Nephron (organoid): ENCODE results near the gene FCAMR.

ENCODE experiments used
- H3K27ac Mint-ChIP-seq, 3 experiments: 2 replicates each; pipeline ENCODE4 v1.8.0; 2020; ENCODE audit warnings: mixed read lengths in 3 of 3, mild to moderate bottlenecking in 2 of 3, moderate library complexity in 1 of 3
- H3K27me3 Mint-ChIP-seq: 2 replicates; pipeline ENCODE4 v1.8.0; 2021; ENCODE audit warnings: low read depth, mild to moderate bottlenecking, moderate library complexity, mixed read lengths
- H3K36me3 Mint-ChIP-seq: 2 replicates; pipeline ENCODE4 v1.8.0; 2020; ENCODE audit warnings: low read depth, mixed read lengths
- H3K4me1 Mint-ChIP-seq: 2 replicates; pipeline ENCODE4 v1.8.0; 2020; ENCODE audit warnings: mixed read lengths
- H3K4me3 Mint-ChIP-seq, 3 experiments: 2 replicates each; pipeline ENCODE4 v1.8.0; 2020; ENCODE audit warnings: mild to moderate bottlenecking in 3 of 3, mixed read lengths in 3 of 3, moderate library complexity in 2 of 3
- H3K9me3 Mint-ChIP-seq: 2 replicates; pipeline ENCODE4 v1.8.0; 2020; ENCODE audit warnings: mixed read lengths
- CTCF ChIP-seq, 3 experiments: fragments of 200-600 bp; sonication (generic); IDR thresholded peaks; one replicate each; pipeline ENCODE4 v1.5.0; 2021; ENCODE audit warnings: antibody characterized with exemption in 3 of 3; ENCODE audit not compliant: unreplicated experiment in 3 of 3

The FCAMR gene

DNA sequence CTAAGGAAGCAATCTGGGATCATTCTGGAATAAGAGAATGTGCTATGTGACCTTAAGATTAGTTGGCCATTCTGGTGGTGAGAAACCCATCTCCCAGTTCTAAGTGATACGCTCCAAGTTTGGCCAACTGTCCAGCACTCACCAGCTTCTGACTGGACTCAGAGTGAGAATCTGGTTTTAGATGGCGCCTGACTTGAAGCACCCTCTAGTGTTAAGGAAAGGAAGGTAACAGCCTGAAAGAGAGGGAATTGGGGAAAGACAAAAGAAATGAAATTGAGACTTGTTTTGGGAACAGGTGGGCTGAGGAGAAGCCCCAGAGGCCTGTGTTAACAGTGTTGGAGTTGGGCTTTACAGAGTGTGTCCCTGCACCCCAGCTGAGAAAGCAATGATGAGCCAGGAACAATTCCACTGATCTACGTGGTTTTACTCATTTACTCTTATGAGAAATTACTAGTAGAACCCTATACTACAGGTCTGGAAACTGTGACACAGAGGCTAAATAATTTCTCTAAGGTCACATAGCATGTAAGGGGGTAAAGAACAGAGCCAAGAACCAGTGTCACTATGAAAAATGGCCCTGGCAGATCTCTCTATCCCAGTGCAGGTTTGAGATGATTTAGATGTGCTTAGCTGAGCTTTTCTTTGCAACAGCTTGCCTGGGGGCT, 9.3 kb upstream of the FCAMR start:
- peak; percentile 43 to 59 (median 52) for TF ChIP-seq CTCF (IDR thresholded peaks at IDR 0.05; ENCODE audit: unreplicated experiment in 3 of 3)
- peaks cover 29% of the 10 kb centered on the region for H3K27me3 Mint-ChIP-seq
- H3K36me3 Mint-ChIP-seq: no peaks in the 10 kb centered on the region

DNA sequence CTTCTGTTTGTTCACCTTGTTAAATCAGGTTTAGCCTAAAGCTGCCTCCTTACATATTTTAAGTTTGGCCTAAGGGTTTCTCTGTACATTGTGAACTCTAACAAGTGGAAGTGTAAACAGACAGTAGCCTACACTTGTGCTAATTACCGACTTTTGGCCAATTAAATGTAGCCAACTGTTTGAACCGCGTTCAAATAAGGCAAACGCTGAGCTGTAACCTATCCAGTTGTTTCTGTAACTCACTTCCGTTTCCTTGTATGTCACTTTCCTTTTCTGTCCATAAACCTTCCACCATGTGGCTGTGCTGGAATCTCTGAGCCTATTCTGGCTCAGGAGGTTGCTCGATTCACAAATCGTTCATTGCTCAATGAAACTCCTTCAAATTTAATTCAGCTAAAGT, 8.0 kb upstream of the FCAMR start:
- Mint-ChIP-seq H3K4me1 (no peaks in the 10 kb centered on the region), H3K27ac (no peak overlapping the region), H3K27me3 (peaks cover 25% of the 10 kb centered on the region), H3K4me3 (no peak overlapping the region), H3K36me3 (no peaks in the 10 kb centered on the region), H3K9me3 (no peaks in the 10 kb centered on the region)
- no peak for TF ChIP-seq CTCF (IDR thresholded peaks at IDR 0.05; ENCODE audit: unreplicated experiment in 3 of 3)

More for the DNA sequence above, 9.3 kb upstream of the FCAMR start:
- Mint-ChIP-seq H3K9me3 (no peaks in the 10 kb centered on the region), H3K4me1 (no peaks in the 10 kb centered on the region), H3K4me3 (no peak overlapping the region), H3K27ac (no peak overlapping the region)

- Mint-ChIP-seq H3K4me1 (no peaks in the 10 kb centered on the region), H3K27ac (no peak overlapping the region), H3K36me3 (no peaks in the 10 kb centered on the region), H3K27me3 (peaks cover 31% of the 10 kb centered on the region), H3K9me3 (no peaks in the 10 kb centered on the region), H3K4me3 (no peak overlapping the region)
- no peak for TF ChIP-seq CTCF (IDR thresholded peaks at IDR 0.05; ENCODE audit: unreplicated experiment in 3 of 3)
These were observed 5.0 kb upstream of the FCAMR start for GRCh38 chr1:206975306-206975705.

GRCh38 chr1:206974140-206974539, 3.9 kb upstream of the FCAMR start:
- TF ChIP-seq CTCF (IDR thresholded peaks at IDR 0.05; ENCODE audit: unreplicated experiment in 3 of 3): no peak
- peaks cover 25% of the 10 kb centered on the region for H3K27me3 Mint-ChIP-seq
- H3K4me3 Mint-ChIP-seq: no peak overlapping the region
- no peaks in the 10 kb centered on the region for H3K36me3 Mint-ChIP-seq
- no peaks in the 10 kb centered on the region for H3K4me1 Mint-ChIP-seq
- no peaks in the 10 kb centered on the region for H3K9me3 Mint-ChIP-seq
- H3K27ac Mint-ChIP-seq: no peak overlapping the region

- no peak overlapping the region for H3K4me3 Mint-ChIP-seq
- H3K27ac Mint-ChIP-seq: peak overlapping the region in 1 of 3 experiments; percentile 56
- H3K27me3 Mint-ChIP-seq: peaks cover 24% of the 10 kb centered on the region
- H3K36me3 Mint-ChIP-seq: no peaks in the 10 kb centered on the region
- TF ChIP-seq CTCF (IDR thresholded peaks at IDR 0.05; ENCODE audit: unreplicated experiment in 3 of 3): no peak
- H3K4me1 Mint-ChIP-seq: no peaks in the 10 kb centered on the region
- H3K9me3 Mint-ChIP-seq: no peaks in the 10 kb centered on the region
These were observed 2.5 kb upstream of the FCAMR start for GRCh38 chr1:206972728-206973127.

DNA sequence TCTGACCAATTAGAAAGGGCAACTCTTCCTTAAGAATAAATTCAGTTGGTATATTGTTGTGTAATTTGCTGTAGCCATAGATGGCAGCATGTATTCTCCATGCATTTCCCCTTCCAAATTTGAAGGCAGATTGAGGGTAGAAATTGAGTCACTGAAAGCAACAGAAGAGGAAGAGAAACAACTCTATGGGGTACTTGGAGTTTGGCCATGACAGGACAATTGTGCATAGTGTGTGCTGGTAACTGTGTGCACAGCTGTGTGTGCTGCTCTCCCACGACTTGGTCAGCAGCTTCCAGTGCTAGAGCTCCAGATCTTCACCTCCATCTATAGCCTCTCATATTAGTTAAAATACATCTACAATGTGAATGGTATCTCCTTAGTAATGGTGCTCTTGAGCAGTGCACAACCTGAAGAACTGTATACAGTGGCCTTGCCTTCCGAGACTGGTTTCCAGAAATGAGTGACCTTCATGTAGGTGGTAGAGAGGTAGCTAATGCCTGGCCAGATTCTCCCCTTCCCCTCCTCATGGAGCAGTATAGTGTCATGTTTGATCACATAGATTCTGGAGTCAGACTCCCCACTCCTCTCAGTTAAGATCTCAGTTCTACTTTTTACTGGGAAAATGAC, 882 bp upstream of the FCAMR start:
- no peaks in the 10 kb centered on the region for H3K36me3 Mint-ChIP-seq
- H3K27me3 Mint-ChIP-seq: peaks cover 15% of the 10 kb centered on the region
- no peak for TF ChIP-seq CTCF (IDR thresholded peaks at IDR 0.05; ENCODE audit: unreplicated experiment in 3 of 3)
- H3K4me3 Mint-ChIP-seq: no peak overlapping the region
- no peaks in the 10 kb centered on the region for H3K9me3 Mint-ChIP-seq
- no peaks in the 10 kb centered on the region for H3K4me1 Mint-ChIP-seq
- H3K27ac Mint-ChIP-seq: peak overlapping the region in 1 of 3 experiments; percentile 8
